GM19099 (cell line): ENCODE data around the gene FSHB.

Experiments used
- POLR2A ChIP-seq: IDR thresholded peaks from 3 replicates; pipeline ENCODE4 v1.6.1; 2011; ENCODE audit warnings: low read depth; ENCODE audit not compliant: insufficient read length; ENCODE audit errors: extremely low read depth

The FSHB gene

GRCh38 chr11:30254307-30255298, 23.8 kb downstream of the FSHB start:
- TF ChIP-seq POLR2A, result no peak

- no peak for TF ChIP-seq POLR2A
Observed at GRCh38 chr11:30255637-30256036, 24.8 kb downstream of the FSHB start.

- no peak for TF ChIP-seq POLR2A
Observed at GRCh38 chr11:30257058-30257457, 26.2 kb downstream of the FSHB start.

GRCh38 chr11:30258679-30259078, 27.9 kb downstream of the FSHB start:
- TF ChIP-seq POLR2A, result no peak

GRCh38 chr11:30260813-30261212, 30.0 kb downstream of the FSHB start:
- no peak for TF ChIP-seq POLR2A

- TF ChIP-seq POLR2A, result no peak
Observed at GRCh38 chr11:30261821-30262220, 31.0 kb downstream of the FSHB start.

GRCh38 chr11:30270671-30271070, 39.9 kb downstream of the FSHB start:
- no peak for TF ChIP-seq POLR2A

GRCh38 chr11:30277176-30277575, 46.4 kb downstream of the FSHB start:
- TF ChIP-seq POLR2A, result no peak

GRCh38 chr11:30279796-30280195, 49.0 kb downstream of the FSHB start:
- no peak for TF ChIP-seq POLR2A

- no peak for TF ChIP-seq POLR2A
Observed at GRCh38 chr11:30281476-30282288, 50.9 kb downstream of the FSHB start.

- no peak for TF ChIP-seq POLR2A
Observed at GRCh38 chr11:30282289-30282631, 51.4 kb downstream of the FSHB start.
